ENCODE data around the gene ZC3H12D. TPM values are rescaled to one million over a fixed set of nuclear protein-coding genes. Genes with fewer than 3 reads are reported as not detected.
A peak's percentile ranks its signal among the peaks of the same experiment; 100 is the strongest.

Gene ZC3H12D
- polyA plus RNA-seq, 1 of the 3 experiments (the other 2 are of a cell fraction) = 0.03 TPM

DNA sequence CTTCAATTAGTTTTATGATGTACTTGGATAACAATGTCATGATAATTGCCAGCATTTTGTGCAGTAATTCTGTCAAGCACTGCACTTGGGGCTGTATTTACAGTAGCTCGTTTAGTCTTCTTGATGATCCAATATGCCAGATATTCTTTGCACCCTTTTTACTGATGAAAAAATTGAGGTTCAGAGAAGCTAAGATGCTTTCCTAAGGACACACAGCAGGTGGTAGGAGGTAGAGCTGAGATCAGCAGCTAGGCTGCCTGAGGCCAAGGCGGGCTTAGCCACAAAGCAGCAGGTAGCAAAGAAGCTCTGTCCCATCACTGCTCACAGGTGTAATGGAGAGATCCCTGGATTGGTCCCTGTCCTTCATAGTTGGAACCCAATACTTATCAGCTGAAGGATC lies 51.4 kb downstream of the ZC3H12D start:
- Histone ChIP-seq H3K36me3 (replicated peaks in 1 of 2; ENCODE audit: control insufficient read depth in 1 of 2, insufficient read depth in 2 of 2, low read length in 1 of 2) (no peaks in the 10 kb centered on the region), H3K9me2 (no peaks in the 10 kb centered on the region), H3K4me2 (no peak overlapping the region), H3K79me2 (ENCODE audit: insufficient read depth) (no peaks in the 10 kb centered on the region), H3K9ac (no peak overlapping the region), H4K20me1 (ENCODE audit: insufficient read depth) (no peaks in the 10 kb centered on the region), H3K27ac (ENCODE audit: low read depth in 2 of 2, low read length in 1 of 2) (no peak overlapping the region), H3K9me3 (no peaks in the 10 kb centered on the region), H3K27me3 (ENCODE audit: insufficient read depth) (no peaks in the 10 kb centered on the region), H3K4me3 (ENCODE audit: low read depth in 2 of 2, low read length in 1 of 2) (no peak overlapping the region), H3F3A (replicated peaks; ENCODE audit: insufficient read depth) (no peaks in the 10 kb centered on the region), H3K4me1 (ENCODE audit: control insufficient read depth in 1 of 2, insufficient read depth in 2 of 2, low read depth in 1 of 2, low read length in 1 of 2) (peaks cover 0 to 2% of the 10 kb centered on the region in 2 experiments; a peak in 1 of 4 replicates), H2AFZ (ENCODE audit: low read depth) (no peak overlapping the region)
- whole genome bisulfite sequencing (ENCODE audit: low lambda C conversion rate) = 83% methylated on average over 2 of the region's 2 CpGs
- TF ChIP-seq, protein P1, sequence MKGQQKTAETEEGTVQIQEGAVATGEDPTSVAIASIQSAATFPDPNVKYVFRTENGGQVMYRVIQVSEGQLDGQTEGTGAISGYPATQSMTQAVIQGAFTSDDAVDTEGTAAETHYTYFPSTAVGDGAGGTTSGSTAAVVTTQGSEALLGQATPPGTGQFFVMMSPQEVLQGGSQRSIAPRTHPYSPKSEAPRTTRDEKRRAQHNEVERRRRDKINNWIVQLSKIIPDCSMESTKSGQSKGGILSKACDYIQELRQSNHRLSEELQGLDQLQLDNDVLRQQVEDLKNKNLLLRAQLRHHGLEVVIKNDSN (IDR thresholded peaks at IDR 0.05; ENCODE audit: borderline replicate concordance, low read depth) = no peak
- no peak for TF ChIP-seq RAD21 (IDR thresholded peaks at IDR 0.05; ENCODE audit: low read length)
- TF ChIP-seq SMC3 (IDR thresholded peaks at IDR 0.05; ENCODE audit: low read depth, low read length) = no peak
- TF ChIP-seq, protein P2, sequence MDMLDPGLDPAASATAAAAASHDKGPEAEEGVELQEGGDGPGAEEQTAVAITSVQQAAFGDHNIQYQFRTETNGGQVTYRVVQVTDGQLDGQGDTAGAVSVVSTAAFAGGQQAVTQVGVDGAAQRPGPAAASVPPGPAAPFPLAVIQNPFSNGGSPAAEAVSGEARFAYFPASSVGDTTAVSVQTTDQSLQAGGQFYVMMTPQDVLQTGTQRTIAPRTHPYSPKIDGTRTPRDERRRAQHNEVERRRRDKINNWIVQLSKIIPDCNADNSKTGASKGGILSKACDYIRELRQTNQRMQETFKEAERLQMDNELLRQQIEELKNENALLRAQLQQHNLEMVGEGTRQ (IDR thresholded peaks at IDR 0.05; ENCODE audit: borderline replicate concordance, low read depth, low read length) = no peak
- POLR2A ChIA-PET = interaction anchor here (0.8 kb wide), 1 partner anchor 411 kb away, joined by 3 read pairs; no protein-coding TSS in a partner anchor
- CTCF ChIA-PET = interaction anchor here (1.1 to 7.0 kb wide), 7 partner anchors 13 to 407 kb away, joined by 3 to 158 read pairs (median 8); no protein-coding TSS in a partner anchor
- no peak for DNase-seq

DNA sequence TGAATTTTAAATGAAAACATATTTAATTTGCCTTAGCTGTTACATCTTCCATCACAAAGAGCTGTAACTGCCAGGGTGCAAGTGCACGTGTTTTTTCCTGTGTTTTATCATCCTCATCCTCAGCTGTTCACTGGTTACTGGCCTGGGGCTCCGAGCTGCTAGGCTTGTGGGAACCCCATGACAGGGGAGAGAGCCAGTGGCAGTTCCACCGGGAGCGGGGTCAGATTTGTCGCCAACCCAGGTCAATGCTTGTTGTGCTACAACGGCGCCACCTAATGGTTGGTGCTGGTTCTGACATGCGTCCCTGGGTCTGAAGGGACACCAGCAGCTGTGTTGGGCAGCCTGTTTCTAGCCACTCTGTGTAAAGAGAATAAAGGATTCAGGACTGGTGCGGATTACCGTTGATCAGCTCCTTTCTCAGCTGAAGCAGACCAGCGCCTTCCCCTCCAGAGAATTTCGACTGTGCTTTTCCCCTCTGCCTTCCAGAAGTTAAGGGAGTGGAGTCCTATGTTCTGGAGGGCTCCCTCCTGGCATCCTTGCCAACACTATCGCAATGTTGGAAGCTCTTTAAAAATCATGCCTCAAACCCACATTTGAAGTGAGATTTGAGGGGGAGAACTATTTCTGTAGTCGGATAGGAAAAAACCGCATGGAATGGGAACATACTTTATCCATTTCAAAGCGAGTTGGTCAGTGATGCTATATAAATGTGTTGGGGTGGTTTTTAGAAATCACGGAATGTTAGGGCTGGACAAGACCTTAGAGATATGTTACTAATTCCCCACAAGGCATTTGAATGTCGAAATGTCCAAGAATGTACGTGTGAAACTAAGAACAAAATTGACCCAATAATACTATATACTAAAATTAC lies 52.7 kb downstream of the ZC3H12D start:
- CTCF ChIA-PET = interaction anchor here (0.6 to 7.0 kb wide), 89 partner anchors 9 to 420 kb away, joined by 3 to 158 read pairs (median 5); partner anchors contain the start of gene TAB2
- Histone ChIP-seq H3K27me3 (ENCODE audit: insufficient read depth) (no peaks in the 10 kb centered on the region), H3K4me3 (ENCODE audit: low read depth in 2 of 2, low read length in 1 of 2) (peak overlapping the region; percentile 7 to 50; a peak in 2 of 4 replicates), H3K4me2 (peak overlapping the region; percentile 33; the same call in 1 of the 2 replicates), H4K20me1 (ENCODE audit: insufficient read depth) (no peaks in the 10 kb centered on the region), H3K9me3 (no peaks in the 10 kb centered on the region), H3K9me2 (no peaks in the 10 kb centered on the region), H3K36me3 (replicated peaks in 1 of 2; ENCODE audit: control insufficient read depth in 1 of 2, insufficient read depth in 2 of 2, low read length in 1 of 2) (no peaks in the 10 kb centered on the region), H3K9ac (no peak overlapping the region), H3K4me1 (ENCODE audit: control insufficient read depth in 1 of 2, insufficient read depth in 2 of 2, low read depth in 1 of 2, low read length in 1 of 2) (peaks cover 0 to 2% of the 10 kb centered on the region in 2 experiments; a peak in 1 of 4 replicates), H2AFZ (ENCODE audit: low read depth) (peak overlapping the region; percentile 76; the same call in 1 of the 2 replicates), H3K79me2 (ENCODE audit: insufficient read depth) (no peaks in the 10 kb centered on the region), H3F3A (replicated peaks; ENCODE audit: insufficient read depth) (no peaks in the 10 kb centered on the region), H3K27ac (ENCODE audit: low read depth in 2 of 2, low read length in 1 of 2) (no peak overlapping the region)
- WGBS (ENCODE audit: low lambda C conversion rate) = 27% methylated on average over 17 of the region's 19 CpGs
- TF ChIP-seq SMC3 (IDR thresholded peaks at IDR 0.05; ENCODE audit: low read depth, low read length) (peak; percentile 99), MAX (IDR thresholded peaks at IDR 0.05; ENCODE audit: low read depth) (peak; percentile 48; the same call in 1 of the 2 replicates), REST (IDR thresholded peaks at IDR 0.05; ENCODE audit: low read depth, low read length) (no peak), RXRA (IDR thresholded peaks at IDR 0.05; ENCODE audit: borderline replicate concordance, low read depth) (no peak; the same call in 1 of the 2 replicates), GABPA (IDR thresholded peaks at IDR 0.05; ENCODE audit: low read depth) (no peak), CHD2 (IDR thresholded peaks at IDR 0.05; ENCODE audit: low read length, partially characterized antibody) (peak; percentile 59), RAD21 (IDR thresholded peaks at IDR 0.05; ENCODE audit: low read length) (peak; percentile 99), MXI1 (IDR thresholded peaks at IDR 0.05; ENCODE audit: low read depth, low read length) (peak; percentile 33; the same call in 1 of the 2 replicates), NRF1 (IDR thresholded peaks at IDR 0.05; ENCODE audit: low read depth, low read length) (peak; percentile 45; the same call in 1 of the 2 replicates), TEAD4 (IDR thresholded peaks at IDR 0.05; ENCODE audit: borderline replicate concordance, insufficient read depth) (no peak), EP300 (IDR thresholded peaks at IDR 0.05; ENCODE audit: borderline replicate concordance in 1 of 2, low read depth in 1 of 2, low read length in 1 of 2) (no peak)
- TF ChIP-seq, protein P2 (IDR thresholded peaks at IDR 0.05; ENCODE audit: borderline replicate concordance, low read depth, low read length) = no peak
- TF ChIP-seq, protein P3, sequence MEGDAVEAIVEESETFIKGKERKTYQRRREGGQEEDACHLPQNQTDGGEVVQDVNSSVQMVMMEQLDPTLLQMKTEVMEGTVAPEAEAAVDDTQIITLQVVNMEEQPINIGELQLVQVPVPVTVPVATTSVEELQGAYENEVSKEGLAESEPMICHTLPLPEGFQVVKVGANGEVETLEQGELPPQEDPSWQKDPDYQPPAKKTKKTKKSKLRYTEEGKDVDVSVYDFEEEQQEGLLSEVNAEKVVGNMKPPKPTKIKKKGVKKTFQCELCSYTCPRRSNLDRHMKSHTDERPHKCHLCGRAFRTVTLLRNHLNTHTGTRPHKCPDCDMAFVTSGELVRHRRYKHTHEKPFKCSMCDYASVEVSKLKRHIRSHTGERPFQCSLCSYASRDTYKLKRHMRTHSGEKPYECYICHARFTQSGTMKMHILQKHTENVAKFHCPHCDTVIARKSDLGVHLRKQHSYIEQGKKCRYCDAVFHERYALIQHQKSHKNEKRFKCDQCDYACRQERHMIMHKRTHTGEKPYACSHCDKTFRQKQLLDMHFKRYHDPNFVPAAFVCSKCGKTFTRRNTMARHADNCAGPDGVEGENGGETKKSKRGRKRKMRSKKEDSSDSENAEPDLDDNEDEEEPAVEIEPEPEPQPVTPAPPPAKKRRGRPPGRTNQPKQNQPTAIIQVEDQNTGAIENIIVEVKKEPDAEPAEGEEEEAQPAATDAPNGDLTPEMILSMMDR (IDR thresholded peaks at IDR 0.05) = peak; percentile 85
- POLR2A ChIA-PET = interaction anchor here (1.3 kb wide), 1 partner anchor 115 kb away, joined by 4 read pairs; the partner anchor contains the start of gene TAB2
- peak; percentile 92 for DNase-seq
